Central memory CD8-positive, alpha-beta T cell (primary cell): ENCODE data around the gene C1GALT1.
A peak's percentile ranks its signal among the peaks of the same experiment; 100 is the strongest.
"Not testable (repeated sequence)": the region's sequence is repeated elsewhere in the genome, so short reads cannot be mapped to it uniquely, and the experiment has no call there.

Source experiments
- ATAC-seq: fragments of 150-1000 bp; cut with Tn5 transposase; replicated peaks from 2 replicates; pipeline ENCODE4 v1.10.0; 2022; ENCODE audit warnings: mild to moderate bottlenecking, moderate FRiP score, moderate number of reproducible peaks; ENCODE audit not compliant: poor library complexity, severe bottlenecking; ENCODE audit errors: extremely low read depth
- DNase-seq, 2 donors: peaks; one replicate each; pipeline ENCODE4 v3.0.0; 2021; ENCODE audit warnings: low spot score in 2 of 2
- H3K27ac Mint-ChIP-seq: one replicate; pipeline ENCODE4 v1.8.0; 2022; ENCODE audit warnings: low read depth, mild to moderate bottlenecking, moderate library complexity, mixed read lengths
- H3K27me3 Mint-ChIP-seq: one replicate; pipeline ENCODE4 v1.8.0; 2022; ENCODE audit warnings: mixed read lengths
- H3K36me3 Mint-ChIP-seq: one replicate; pipeline ENCODE4 v1.8.0; 2022; ENCODE audit warnings: mild to moderate bottlenecking, moderate library complexity, mixed read lengths; ENCODE audit not compliant: insufficient read depth
- H3K4me1 Mint-ChIP-seq: one replicate; pipeline ENCODE4 v1.8.0; 2022; ENCODE audit warnings: mixed read lengths
- H3K4me3 Mint-ChIP-seq: one replicate; pipeline ENCODE4 v1.8.0; 2022; ENCODE audit warnings: mild to moderate bottlenecking, moderate library complexity, mixed read lengths
- H3K9me3 Mint-ChIP-seq: one replicate; pipeline ENCODE4 v1.8.0; 2022; ENCODE audit warnings: mixed read lengths

Gene C1GALT1

DNA sequence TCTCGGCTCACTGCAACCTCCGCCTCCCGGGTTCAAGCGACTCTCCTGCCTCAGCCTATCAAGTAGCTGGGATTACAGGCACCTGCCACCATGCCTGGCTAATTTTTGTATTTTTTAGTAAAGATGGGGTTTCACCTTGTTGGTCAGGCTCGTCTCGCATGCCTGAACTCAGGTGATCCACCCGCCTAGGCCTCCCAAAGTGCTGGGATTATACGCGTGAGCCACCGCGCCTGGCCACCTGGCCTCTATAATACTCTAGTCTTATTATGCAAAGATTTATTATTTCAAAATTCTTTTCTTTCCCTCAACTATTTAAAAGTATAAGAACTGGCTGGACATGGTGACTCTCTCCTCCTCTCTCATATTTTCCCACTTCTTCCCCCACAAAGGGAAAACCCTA is 30.0 kb upstream of the C1GALT1 start:
- no peak overlapping the region for H3K4me3 Mint-ChIP-seq
- no peak overlapping the region for H3K27ac Mint-ChIP-seq
- H3K36me3 Mint-ChIP-seq = peaks cover 3% of the 10 kb centered on the region
- DNase-seq (no peak), ATAC-seq (no peak)
- peaks cover 5% of the 10 kb centered on the region for H3K9me3 Mint-ChIP-seq
- no peaks in the 10 kb centered on the region for H3K27me3 Mint-ChIP-seq
- H3K4me1 Mint-ChIP-seq = peaks cover 26% of the 10 kb centered on the region

DNA sequence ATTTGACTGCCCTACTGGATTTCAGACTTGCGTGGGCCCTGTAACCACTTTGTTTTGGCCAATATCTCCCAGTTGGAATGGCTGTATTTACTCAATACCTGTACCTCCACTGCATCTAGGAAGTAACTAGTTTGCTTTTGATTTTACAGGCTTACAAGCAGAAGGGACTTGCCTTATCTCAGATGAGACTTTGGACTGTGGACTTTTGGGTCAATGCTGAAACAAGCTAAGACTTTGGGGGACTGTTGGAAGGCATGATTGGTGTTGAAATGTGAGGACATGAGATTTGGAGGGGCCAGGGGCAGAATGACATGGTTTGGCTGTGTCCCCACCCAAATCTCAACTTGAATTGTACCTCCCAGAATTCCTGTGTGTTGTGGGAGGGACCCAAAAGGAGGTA is 28.0 kb upstream of the C1GALT1 start:
- H3K4me3 Mint-ChIP-seq, DNase-seq, H3K27me3 Mint-ChIP-seq, H3K9me3 Mint-ChIP-seq, ATAC-seq, H3K36me3 Mint-ChIP-seq, H3K27ac Mint-ChIP-seq: not testable (repeated sequence)
- peaks cover 41% of the 10 kb centered on the region for H3K4me1 Mint-ChIP-seq

GRCh38 chr7:7156663-7157062 is 25.7 kb upstream of the C1GALT1 start:
- ATAC-seq (no peak), DNase-seq (no peak)
- Mint-ChIP-seq H3K9me3 (peaks cover 5% of the 10 kb centered on the region), H3K4me3 (peak overlapping the region; percentile 79), H3K27ac (peak overlapping the region; percentile 97), H3K36me3 (peaks cover 5% of the 10 kb centered on the region), H3K4me1 (peaks cover 52% of the 10 kb centered on the region), H3K27me3 (no peaks in the 10 kb centered on the region)

GRCh38 chr7:7157177-7157886 is 25.0 kb upstream of the C1GALT1 start:
- H3K27me3 Mint-ChIP-seq = no peaks in the 10 kb centered on the region
- peak overlapping the region; percentile 97 for H3K27ac Mint-ChIP-seq
- DNase-seq (peak; percentile 24 to 49), ATAC-seq (peak; percentile 97)
- peaks cover 5% of the 10 kb centered on the region for H3K36me3 Mint-ChIP-seq
- H3K4me1 Mint-ChIP-seq = peaks cover 50% of the 10 kb centered on the region
- H3K4me3 Mint-ChIP-seq = peak overlapping the region; percentile 79
- H3K9me3 Mint-ChIP-seq = peaks cover 5% of the 10 kb centered on the region

GRCh38 chr7:7157887-7158271 is 24.5 kb upstream of the C1GALT1 start:
- Mint-ChIP-seq H3K4me3 (peak overlapping the region; percentile 79), H3K36me3 (peaks cover 5% of the 10 kb centered on the region), H3K9me3 (peaks cover 5% of the 10 kb centered on the region), H3K27ac (peak overlapping the region; percentile 97), H3K4me1 (peaks cover 50% of the 10 kb centered on the region), H3K27me3 (no peaks in the 10 kb centered on the region)
- DNase-seq = no peak
- no peak for ATAC-seq

GRCh38 chr7:7159063-7159658 is 23.2 kb upstream of the C1GALT1 start:
- DNase-seq (no peak), ATAC-seq (no peak)
- Mint-ChIP-seq H3K4me3 (peak overlapping the region; percentile 87), H3K27me3 (no peaks in the 10 kb centered on the region), H3K36me3 (peaks cover 5% of the 10 kb centered on the region), H3K27ac (peak overlapping the region; percentile 97), H3K9me3 (peaks cover 5% of the 10 kb centered on the region), H3K4me1 (peaks cover 52% of the 10 kb centered on the region)

DNA sequence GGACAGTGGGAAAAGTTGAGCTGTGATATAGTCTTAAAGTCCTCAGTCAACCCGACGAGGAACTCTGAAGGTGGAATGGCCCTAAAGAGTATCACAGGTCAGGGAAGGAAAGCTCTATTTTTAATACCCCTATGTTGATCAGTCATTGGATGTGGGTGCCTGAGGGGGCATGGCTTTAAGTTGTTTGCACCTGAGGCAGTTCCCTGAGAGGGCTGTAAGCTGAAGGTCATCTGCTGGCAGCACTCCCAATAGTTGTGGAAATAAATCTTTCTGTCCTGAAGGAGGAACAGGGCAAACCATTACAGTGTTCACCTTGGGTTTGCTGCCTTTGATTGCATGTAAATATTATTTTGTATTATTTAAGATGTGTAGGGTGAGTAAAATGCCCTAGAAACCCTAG is 17.8 kb upstream of the C1GALT1 start:
- peaks cover 37% of the 10 kb centered on the region for H3K4me1 Mint-ChIP-seq
- H3K27ac Mint-ChIP-seq = no peak overlapping the region
- H3K36me3 Mint-ChIP-seq = peaks cover 6% of the 10 kb centered on the region

GRCh38 chr7:7165372-7165771 is 17.0 kb upstream of the C1GALT1 start:
- no peak overlapping the region for H3K27ac Mint-ChIP-seq
- no peak for ATAC-seq
- no peak for DNase-seq
- H3K4me1 Mint-ChIP-seq = peaks cover 30% of the 10 kb centered on the region
- H3K4me3 Mint-ChIP-seq = no peak overlapping the region
- peaks cover 4% of the 10 kb centered on the region for H3K36me3 Mint-ChIP-seq
- no peaks in the 10 kb centered on the region for H3K9me3 Mint-ChIP-seq
- H3K27me3 Mint-ChIP-seq = no peaks in the 10 kb centered on the region

More for the DNA sequence above, 17.8 kb upstream of the C1GALT1 start:
- Mint-ChIP-seq H3K9me3 (no peaks in the 10 kb centered on the region), H3K4me3 (no peak overlapping the region), H3K27me3 (no peaks in the 10 kb centered on the region)
- no peak for DNase-seq
- ATAC-seq = no peak

- Mint-ChIP-seq H3K4me1 (peaks cover 22% of the 10 kb centered on the region), H3K27me3 (no peaks in the 10 kb centered on the region), H3K9me3 (no peaks in the 10 kb centered on the region), H3K4me3 (no peak overlapping the region), H3K36me3 (peaks cover 4% of the 10 kb centered on the region), H3K27ac (no peak overlapping the region)
- ATAC-seq (no peak), DNase-seq (no peak)
Measured at GRCh38 chr7:7166318-7166717, 16.0 kb upstream of the C1GALT1 start.

DNA sequence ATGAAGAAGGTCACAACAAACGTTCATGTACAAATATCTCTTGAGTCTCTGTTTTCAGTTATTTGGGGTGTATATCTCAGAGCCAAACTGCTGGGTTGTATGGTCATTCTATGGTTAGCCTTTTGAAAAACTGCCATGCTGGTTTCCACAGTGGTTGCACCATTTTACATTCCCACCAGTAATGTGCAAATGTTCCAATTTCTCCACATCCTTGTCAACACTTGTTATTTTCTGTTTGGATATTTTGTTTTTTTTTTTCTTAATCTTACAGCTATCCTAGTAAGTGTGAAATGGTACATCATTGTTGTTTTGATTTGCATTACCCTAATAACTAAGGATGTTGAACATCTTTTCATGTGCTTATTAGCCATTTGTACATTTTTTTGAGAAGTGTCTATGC is 13.0 kb upstream of the C1GALT1 start:
- peaks cover 19% of the 10 kb centered on the region for H3K4me1 Mint-ChIP-seq
- H3K36me3 Mint-ChIP-seq = peaks cover 4% of the 10 kb centered on the region
- peaks cover 5% of the 10 kb centered on the region for H3K9me3 Mint-ChIP-seq

DNA sequence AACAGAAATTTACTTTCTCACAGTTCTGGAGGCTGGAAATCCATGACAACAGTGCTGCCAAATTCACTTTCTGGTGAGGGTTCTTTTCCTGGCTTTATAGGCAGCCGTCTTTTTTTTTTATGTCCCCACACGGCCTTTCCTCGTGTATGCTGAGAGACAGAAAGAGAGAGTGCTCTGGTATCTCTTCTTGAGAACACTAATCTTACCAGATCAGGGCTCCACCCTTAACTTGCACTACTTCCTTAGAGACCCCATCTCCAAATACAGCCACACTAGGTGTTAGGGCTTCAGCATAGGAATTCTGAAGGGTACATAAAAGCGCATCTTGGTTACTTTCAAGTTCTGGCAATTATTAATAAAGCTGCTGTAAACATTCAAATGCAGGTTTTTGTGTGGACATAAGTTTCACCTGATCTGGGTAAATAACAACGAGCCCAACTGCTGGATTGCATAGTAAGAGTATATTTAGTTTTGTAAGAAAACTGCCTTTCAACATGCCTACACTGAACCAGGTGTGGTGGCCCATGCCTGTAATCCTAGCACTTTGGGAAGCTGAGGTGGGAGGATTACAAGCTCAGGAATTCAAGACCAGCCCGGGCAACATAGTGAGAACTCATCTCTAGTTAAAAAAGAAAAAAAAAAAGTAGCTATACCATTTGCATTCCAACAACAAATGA is 8.2 kb upstream of the C1GALT1 start:
- Mint-ChIP-seq H3K27ac (no peak overlapping the region), H3K4me3 (no peak overlapping the region), H3K4me1 (peaks cover 7% of the 10 kb centered on the region), H3K9me3 (peaks cover 5% of the 10 kb centered on the region), H3K36me3 (no peaks in the 10 kb centered on the region), H3K27me3 (no peaks in the 10 kb centered on the region)
- ATAC-seq (no peak), DNase-seq (no peak)

More for the DNA sequence above, 13.0 kb upstream of the C1GALT1 start:
- H3K27ac Mint-ChIP-seq = no peak overlapping the region
- DNase-seq = no peak
- no peak for ATAC-seq
- no peaks in the 10 kb centered on the region for H3K27me3 Mint-ChIP-seq
- no peak overlapping the region for H3K4me3 Mint-ChIP-seq

- H3K36me3 Mint-ChIP-seq = peaks cover 2% of the 10 kb centered on the region
- no peaks in the 10 kb centered on the region for H3K27me3 Mint-ChIP-seq
- H3K4me1 Mint-ChIP-seq = peaks cover 7% of the 10 kb centered on the region
Measured at GRCh38 chr7:7175075-7175695, 7.2 kb upstream of the C1GALT1 start.

More at GRCh38 chr7:7175075-7175695, 7.2 kb upstream of the C1GALT1 start:
- DNase-seq = no peak
- ATAC-seq = no peak
- Mint-ChIP-seq H3K9me3 (peaks cover 5% of the 10 kb centered on the region), H3K4me3 (no peak overlapping the region), H3K27ac (no peak overlapping the region)
